SK-N-SH treated with all-trans-retinoic acid at 6 μM for 48 hours (cell line): Measurements from ENCODE around the gene CD22.

Source experiments
- ESRRG ChIP-seq: fragments of 250-450 bp; sonication (Bioruptor Pico); IDR thresholded peaks from 2 replicates; pipeline ENCODE4 v1.6.1; 2021; ENCODE audit warnings: mild to moderate bottlenecking
- PATZ1 ChIP-seq: fragments of 250-450 bp; sonication (Bioruptor Pico); IDR thresholded peaks from 2 replicates; pipeline ENCODE4 v1.8.0; 2020; ENCODE audit warnings: mild to moderate bottlenecking, moderate library complexity, borderline replicate concordance
- PPARA ChIP-seq: fragments of 250-450 bp; sonication (Bioruptor Pico); IDR thresholded peaks from 2 replicates; pipeline ENCODE4 v1.5.0; 2020; ENCODE audit warnings: mild to moderate bottlenecking, borderline replicate concordance
- RARB ChIP-seq: fragments of 250-450 bp; sonication (Bioruptor Pico); IDR thresholded peaks from 2 replicates; pipeline ENCODE4 v1.8.0; 2021; ENCODE audit warnings: mild to moderate bottlenecking, moderate library complexity
- ZC3H10 ChIP-seq: fragments of 250-450 bp; sonication (Bioruptor Pico); IDR thresholded peaks from 2 replicates; pipeline ENCODE4 v1.5.1; 2021; ENCODE audit warnings: mild to moderate bottlenecking, moderate library complexity
- ZFP30 ChIP-seq: fragments of 450-650 bp; formaldehyde crosslinking; IDR thresholded peaks from 2 replicates; pipeline ENCODE4 v1.5.0; 2022; ENCODE audit warnings: mild to moderate bottlenecking, moderate library complexity
- TF ChIP-seq, protein P1 (sequence below): fragments of 250-450 bp; sonication (Bioruptor Pico); IDR thresholded peaks from 2 replicates; pipeline ENCODE4 v1.8.0; 2021; ENCODE audit warnings: low read depth, mild to moderate bottlenecking, moderate library complexity, borderline replicate concordance
- TF ChIP-seq, protein P2 (sequence below): fragments of 250-450 bp; sonication (Bioruptor Pico); IDR thresholded peaks from 2 replicates; pipeline ENCODE4 v1.5.1; 2020; ENCODE audit warnings: low read depth, mild to moderate bottlenecking, moderate library complexity
- TF ChIP-seq, protein P3 (sequence below): fragments of 250-450 bp; sonication (Bioruptor Pico); IDR thresholded peaks from 2 replicates; pipeline ENCODE4 v1.5.0; 2020; ENCODE audit warnings: mild to moderate bottlenecking, moderate library complexity

GRCh38 chr19:35316560-35316959 is 12.4 kb upstream of the CD22 start:
- TF ChIP-seq, protein P1, sequence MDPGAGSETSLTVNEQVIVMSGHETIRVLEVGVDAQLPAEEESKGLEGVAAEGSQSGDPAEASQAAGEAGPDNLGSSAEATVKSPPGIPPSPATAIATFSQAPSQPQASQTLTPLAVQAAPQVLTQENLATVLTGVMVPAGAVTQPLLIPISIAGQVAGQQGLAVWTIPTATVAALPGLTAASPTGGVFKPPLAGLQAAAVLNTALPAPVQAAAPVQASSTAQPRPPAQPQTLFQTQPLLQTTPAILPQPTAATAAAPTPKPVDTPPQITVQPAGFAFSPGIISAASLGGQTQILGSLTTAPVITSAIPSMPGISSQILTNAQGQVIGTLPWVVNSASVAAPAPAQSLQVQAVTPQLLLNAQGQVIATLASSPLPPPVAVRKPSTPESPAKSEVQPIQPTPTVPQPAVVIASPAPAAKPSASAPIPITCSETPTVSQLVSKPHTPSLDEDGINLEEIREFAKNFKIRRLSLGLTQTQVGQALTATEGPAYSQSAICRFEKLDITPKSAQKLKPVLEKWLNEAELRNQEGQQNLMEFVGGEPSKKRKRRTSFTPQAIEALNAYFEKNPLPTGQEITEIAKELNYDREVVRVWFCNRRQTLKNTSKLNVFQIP = no peak
- TF ChIP-seq, protein P2, sequence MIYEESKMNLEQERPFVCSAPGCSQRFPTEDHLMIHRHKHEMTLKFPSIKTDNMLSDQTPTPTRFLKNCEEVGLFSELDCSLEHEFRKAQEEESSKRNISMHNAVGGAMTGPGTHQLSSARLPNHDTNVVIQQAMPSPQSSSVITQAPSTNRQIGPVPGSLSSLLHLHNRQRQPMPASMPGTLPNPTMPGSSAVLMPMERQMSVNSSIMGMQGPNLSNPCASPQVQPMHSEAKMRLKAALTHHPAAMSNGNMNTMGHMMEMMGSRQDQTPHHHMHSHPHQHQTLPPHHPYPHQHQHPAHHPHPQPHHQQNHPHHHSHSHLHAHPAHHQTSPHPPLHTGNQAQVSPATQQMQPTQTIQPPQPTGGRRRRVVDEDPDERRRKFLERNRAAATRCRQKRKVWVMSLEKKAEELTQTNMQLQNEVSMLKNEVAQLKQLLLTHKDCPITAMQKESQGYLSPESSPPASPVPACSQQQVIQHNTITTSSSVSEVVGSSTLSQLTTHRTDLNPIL = no peak
- TF ChIP-seq PPARA (CRISPR knock-in tag) (no peak), ESRRG (CRISPR knock-in tag) (no peak), RARB (CRISPR knock-in tag) (no peak), ZFP30 (CRISPR knock-in tag) (no peak), ZC3H10 (CRISPR knock-in tag) (no peak), PATZ1 (CRISPR knock-in tag) (no peak)
- TF ChIP-seq, protein P3, sequence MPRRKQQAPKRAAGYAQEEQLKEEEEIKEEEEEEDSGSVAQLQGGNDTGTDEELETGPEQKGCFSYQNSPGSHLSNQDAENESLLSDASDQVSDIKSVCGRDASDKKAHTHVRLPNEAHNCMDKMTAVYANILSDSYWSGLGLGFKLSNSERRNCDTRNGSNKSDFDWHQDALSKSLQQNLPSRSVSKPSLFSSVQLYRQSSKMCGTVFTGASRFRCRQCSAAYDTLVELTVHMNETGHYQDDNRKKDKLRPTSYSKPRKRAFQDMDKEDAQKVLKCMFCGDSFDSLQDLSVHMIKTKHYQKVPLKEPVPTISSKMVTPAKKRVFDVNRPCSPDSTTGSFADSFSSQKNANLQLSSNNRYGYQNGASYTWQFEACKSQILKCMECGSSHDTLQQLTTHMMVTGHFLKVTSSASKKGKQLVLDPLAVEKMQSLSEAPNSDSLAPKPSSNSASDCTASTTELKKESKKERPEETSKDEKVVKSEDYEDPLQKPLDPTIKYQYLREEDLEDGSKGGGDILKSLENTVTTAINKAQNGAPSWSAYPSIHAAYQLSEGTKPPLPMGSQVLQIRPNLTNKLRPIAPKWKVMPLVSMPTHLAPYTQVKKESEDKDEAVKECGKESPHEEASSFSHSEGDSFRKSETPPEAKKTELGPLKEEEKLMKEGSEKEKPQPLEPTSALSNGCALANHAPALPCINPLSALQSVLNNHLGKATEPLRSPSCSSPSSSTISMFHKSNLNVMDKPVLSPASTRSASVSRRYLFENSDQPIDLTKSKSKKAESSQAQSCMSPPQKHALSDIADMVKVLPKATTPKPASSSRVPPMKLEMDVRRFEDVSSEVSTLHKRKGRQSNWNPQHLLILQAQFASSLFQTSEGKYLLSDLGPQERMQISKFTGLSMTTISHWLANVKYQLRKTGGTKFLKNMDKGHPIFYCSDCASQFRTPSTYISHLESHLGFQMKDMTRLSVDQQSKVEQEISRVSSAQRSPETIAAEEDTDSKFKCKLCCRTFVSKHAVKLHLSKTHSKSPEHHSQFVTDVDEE (CRISPR knock-in tag) = no peak
